B cell (primary cell): Measurements from ENCODE around the gene PTPN7. TPM values are rescaled to one million over a fixed set of nuclear protein-coding genes. Genes with fewer than 3 reads are reported as not detected.
"Not testable (repeated sequence)": the region's sequence is repeated elsewhere in the genome, so short reads cannot be mapped to it uniquely, and the experiment has no call there.

Source experiments
- ATAC-seq: fragments of 200-7000 bp; cut with Tn5 transposase; one replicate; pipeline ENCODE4 v1.10.0; 2021; ENCODE audit warnings: low read depth, mild to moderate bottlenecking, moderate number of reproducible peaks, moderate library complexity
- CTCF ChIA-PET: fragments of 350-600 bp; sonication (Branson Sonifier 250); formaldehyde crosslinking; loops from one replicate; lab custom pipeline; 2021; ENCODE audit warnings: antibody characterized with exemption, inconsistent platforms; lab: Charles Lee
- POLR2A ChIA-PET: fragments of 350-600 bp; sonication (Branson Sonifier 250); formaldehyde crosslinking; loops from one replicate; lab custom pipeline; 2021; ENCODE audit warnings: antibody characterized with exemption; lab: Charles Lee
- DNase-seq: peaks from one replicate; pipeline ENCODE4 v3.0.0; 2013
- H2AFZ ChIP-seq: 2 replicates; pipeline ENCODE4 v1.6.1; 2012; ENCODE audit warnings: mild to moderate bottlenecking, low read depth, low read length; ENCODE audit not compliant: insufficient read depth, poor library complexity, severe bottlenecking
- H3K27ac ChIP-seq, 2 donors: 1 replicate in 1 of 2; 2 replicates in 1 of 2; pipeline ENCODE4 v1.5.1; 2012 to 2013; ENCODE audit warnings: low read length in 2 of 2, mild to moderate bottlenecking in 2 of 2, moderate library complexity in 1 of 2
- H3K27me3 ChIP-seq, 4 experiments: fragments of 200-600 bp in 1 of 4; sonication (generic) in 1 of 4; replicated peaks in 1 of 4; 1 replicate in 2 of 4; 2 replicates in 2 of 4; pipeline versions ENCODE4 v1.6.1 to v1.7.0; 2013 to 2016; ENCODE audit warnings: low read length in 3 of 4, mild to moderate bottlenecking in 2 of 4, mixed read lengths in 1 of 4, moderate library complexity in 1 of 4; ENCODE audit not compliant: insufficient read depth in 4 of 4, control insufficient read depth in 3 of 4; ENCODE audit errors: control extremely low read depth in 1 of 4
- H3K36me3 ChIP-seq, 2 experiments: replicated peaks in 1 of 2; 1 replicate in 1 of 2; 2 replicates in 1 of 2; pipeline versions ENCODE4 v1.6.1 to v1.7.1; 2013; ENCODE audit warnings: low read length in 1 of 2; ENCODE audit not compliant: insufficient read depth in 2 of 2, control insufficient read depth in 1 of 2; ENCODE audit errors: control extremely low read depth in 1 of 2, extremely low read depth in 1 of 2
- H3K4me1 ChIP-seq, 2 donors: fragments of 200-600 bp in 1 of 2; sonication (generic) in 1 of 2; 1 replicate in 1 of 2; 2 replicates in 1 of 2; pipeline versions ENCODE4 v1.5.1 to v1.6.1; 2013 to 2017; ENCODE audit warnings: low read length in 2 of 2; ENCODE audit not compliant: control insufficient read depth in 2 of 2, insufficient read depth in 2 of 2
- H3K4me2 ChIP-seq: replicated peaks from 2 replicates; pipeline ENCODE3; 2012; ENCODE audit warnings: mild to moderate bottlenecking, low read depth, low read length; ENCODE audit not compliant: poor library complexity, severe bottlenecking
- H3K4me3 ChIP-seq, 5 experiments: fragments of 200-600 bp in 1 of 5; sonication (generic) in 1 of 5; 1 replicate in 3 of 5; 2 replicates in 2 of 5; pipeline versions ENCODE4 v1.5.1 to v1.7.0; 2011 to 2016; ENCODE audit warnings: low read length in 4 of 5, mild to moderate bottlenecking in 4 of 5, low read depth in 2 of 5, control low read depth in 1 of 5, moderate library complexity in 1 of 5; ENCODE audit not compliant: insufficient read depth in 1 of 5; ENCODE audit errors: control extremely low read depth in 1 of 5, extremely low read depth in 1 of 5
- H3K79me2 ChIP-seq: fragments of 200-600 bp; sonication (generic); one replicate; pipeline ENCODE4 v1.6.0; 2016; ENCODE audit warnings: low read length; ENCODE audit not compliant: control insufficient read depth, insufficient read depth
- H3K9ac ChIP-seq: fragments of 200-600 bp; sonication (generic); 2 replicates; pipeline ENCODE4 v1.6.1; 2017; ENCODE audit warnings: mild to moderate bottlenecking, low read length, moderate library complexity
- H3K9me3 ChIP-seq, 3 donors: one replicate each; pipeline versions ENCODE4 v1.6.1 to v1.7.1; 2013; ENCODE audit warnings: low read length in 2 of 3; ENCODE audit not compliant: control insufficient read depth in 2 of 3, insufficient read depth in 1 of 3; ENCODE audit errors: control extremely low read depth in 1 of 3
- H4K20me1 ChIP-seq: 2 replicates; pipeline ENCODE4 v1.6.0; 2012; ENCODE audit warnings: mild to moderate bottlenecking, low read length; ENCODE audit not compliant: insufficient read depth, control insufficient read depth, poor library complexity, severe bottlenecking
- H3K27ac Mint-ChIP-seq: one replicate; pipeline ENCODE4 v1.8.0; 2021; ENCODE audit warnings: mixed read lengths
- H3K27me3 Mint-ChIP-seq: one replicate; pipeline ENCODE4 v1.8.0; 2021; ENCODE audit warnings: mixed read lengths
- H3K4me1 Mint-ChIP-seq: one replicate; pipeline ENCODE4 v1.8.0; 2021; ENCODE audit warnings: mixed read lengths
- H3K4me3 Mint-ChIP-seq: one replicate; pipeline ENCODE4 v1.8.0; 2021; ENCODE audit warnings: mixed read lengths
- H3K9me3 Mint-ChIP-seq: one replicate; pipeline ENCODE4 v1.8.0; 2022; ENCODE audit warnings: mixed read lengths; ENCODE audit not compliant: insufficient read depth
- EZH2 ChIP-seq: IDR thresholded peaks from 2 replicates; pipeline ENCODE4 v1.6.1; 2012; ENCODE audit warnings: borderline replicate concordance, low read depth, mild to moderate bottlenecking, moderate library complexity, low read length; ENCODE audit not compliant: insufficient read depth, poor library complexity, severe bottlenecking
- WGBS: methylation state at CpG from one replicate; pipeline ENCODE4 v1.1.5; 2013; ENCODE audit warnings: missing lambda C conversion rate; ENCODE audit not compliant: insufficient coverage; 5-methylcytosine and 5-hydroxymethylcytosine counted together
- intact Hi-C: fragments of 100-400 bp; cut with micrococcal nuclease; formaldehyde crosslinking; loops from one replicate; pipeline ENCODE4 v1.10.0; 2022
- polyA plus RNA-seq: library from polyadenylated mRNA; depleted of rRNA; stranded (reverse); fragments of >200 nt; gene quantifications from 2 replicates; pipeline ENCODE4 v1.2.3, GENCODE V29; 2012
- total RNA-seq, 2 donors: library from RNA; stranded (reverse); fragments of 120-200 nt in 1 of 2; gene quantifications; 1 replicate in 1 of 2; 2 replicates in 1 of 2; pipeline versions ENCODE4 v1.2.3 to v1.2.4, GENCODE V29; 2013 to 2022
- TF ChIP-seq, protein P1 (sequence below): fragments of 200-600 bp; IDR thresholded peaks from one replicate; pipeline ENCODE4 v1.8.0; 2022; ENCODE audit warnings: antibody characterized with exemption, mild to moderate bottlenecking

Gene PTPN7
- total and polyA plus RNA-seq, 2 donors (not counting 1 experiment from before 2014, with no cell fraction given): 16.0 to 37.5 TPM

DNA sequence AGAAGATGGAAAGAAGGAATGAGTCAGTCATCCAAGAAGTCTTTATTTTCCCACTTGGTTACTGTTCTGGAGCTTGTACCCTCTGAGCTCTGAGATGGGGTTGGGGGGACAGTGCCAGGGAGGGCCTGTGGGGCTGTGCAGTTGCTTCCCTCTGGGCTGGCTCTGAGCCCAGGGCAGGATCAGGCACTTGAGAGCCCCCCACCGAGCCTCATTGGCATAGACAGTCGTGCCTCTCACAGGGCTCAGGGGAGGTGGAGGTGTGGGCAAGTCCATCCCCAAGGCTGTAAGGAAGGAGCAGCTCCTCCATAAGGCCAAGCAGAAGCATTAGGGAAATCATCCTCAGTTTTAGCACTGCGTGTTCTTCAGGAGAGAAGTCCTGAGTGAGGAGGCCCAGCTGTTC is 13.4 kb downstream of the PTPN7 start:
- Mint-ChIP-seq H3K4me3 (no peak overlapping the region), H3K9me3 (no peaks in the 10 kb centered on the region), H3K27ac (peak overlapping the region; percentile 32), H3K4me1 (peaks cover 39% of the 10 kb centered on the region), H3K27me3 (no peaks in the 10 kb centered on the region)
- Histone ChIP-seq H3K9ac (no peak overlapping the region), H3K79me2 (peaks cover 31% of the 10 kb centered on the region), H4K20me1 (peaks cover 18% of the 10 kb centered on the region), H3K4me1 (peaks cover 30 to 42% of the 10 kb centered on the region in 2 donors), H3K4me3 (no peak overlapping the region), H3K27ac (no peak overlapping the region), H3K27me3 (no peaks in the 10 kb centered on the region), H3K36me3 (peaks cover 0 to 31% of the 10 kb centered on the region in 2 experiments), H3K9me3 (no peaks in the 10 kb centered on the region), H3K4me2 (peak overlapping the region; percentile 24), H2AFZ (no peak overlapping the region)
- TF ChIP-seq EZH2: no peak
- TF ChIP-seq, protein P1, sequence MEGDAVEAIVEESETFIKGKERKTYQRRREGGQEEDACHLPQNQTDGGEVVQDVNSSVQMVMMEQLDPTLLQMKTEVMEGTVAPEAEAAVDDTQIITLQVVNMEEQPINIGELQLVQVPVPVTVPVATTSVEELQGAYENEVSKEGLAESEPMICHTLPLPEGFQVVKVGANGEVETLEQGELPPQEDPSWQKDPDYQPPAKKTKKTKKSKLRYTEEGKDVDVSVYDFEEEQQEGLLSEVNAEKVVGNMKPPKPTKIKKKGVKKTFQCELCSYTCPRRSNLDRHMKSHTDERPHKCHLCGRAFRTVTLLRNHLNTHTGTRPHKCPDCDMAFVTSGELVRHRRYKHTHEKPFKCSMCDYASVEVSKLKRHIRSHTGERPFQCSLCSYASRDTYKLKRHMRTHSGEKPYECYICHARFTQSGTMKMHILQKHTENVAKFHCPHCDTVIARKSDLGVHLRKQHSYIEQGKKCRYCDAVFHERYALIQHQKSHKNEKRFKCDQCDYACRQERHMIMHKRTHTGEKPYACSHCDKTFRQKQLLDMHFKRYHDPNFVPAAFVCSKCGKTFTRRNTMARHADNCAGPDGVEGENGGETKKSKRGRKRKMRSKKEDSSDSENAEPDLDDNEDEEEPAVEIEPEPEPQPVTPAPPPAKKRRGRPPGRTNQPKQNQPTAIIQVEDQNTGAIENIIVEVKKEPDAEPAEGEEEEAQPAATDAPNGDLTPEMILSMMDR: no peak
- DNase-seq (no peak), ATAC-seq (no peak)
- CTCF ChIA-PET: interaction anchor here (1.1 to 2.8 kb wide), 6 partner anchors 8 to 170 kb away, joined by 3 to 16 read pairs (median 6); partner anchors contain the start of gene PTPN7
- intact Hi-C loops: loop anchor here (10.0 kb wide), 1 partner anchor 992 kb away; the partner anchor contains the start of gene TMEM9
- POLR2A ChIA-PET: no interaction called here
- WGBS: 80% methylated on average over 2 of the region's 3 CpGs

DNA sequence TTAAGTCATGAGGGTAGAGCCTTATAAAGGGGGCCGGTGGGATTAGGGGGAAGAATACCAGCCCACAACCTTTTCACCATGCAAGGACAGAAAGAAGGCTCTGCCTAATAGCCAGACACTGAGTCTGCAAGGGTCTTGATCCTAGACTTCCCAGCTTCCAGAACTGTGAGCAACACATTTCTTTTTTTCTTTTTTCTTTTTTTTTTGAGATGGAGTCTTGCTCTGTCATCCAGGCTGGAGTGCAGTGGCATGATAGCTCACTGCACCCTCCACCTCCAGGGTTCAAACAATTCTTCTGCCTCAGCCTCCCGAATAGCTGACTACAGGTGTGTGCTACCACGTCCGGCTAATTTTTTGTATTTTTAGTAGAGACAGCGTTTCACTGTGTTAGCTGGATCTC is 14.1 kb downstream of the PTPN7 start:
- DNase-seq: no peak
- WGBS: 95% methylated on average over 3 of the region's 5 CpGs
- no peaks in the 10 kb centered on the region for H3K27me3 ChIP-seq
- peaks cover 25% of the 10 kb centered on the region for H4K20me1 ChIP-seq
- H3K4me3 Mint-ChIP-seq: peak overlapping the region; percentile 34
- intact Hi-C loops: loop anchor here (10.0 kb wide), 1 partner anchor 991 kb away; the partner anchor contains the start of gene TMEM9
- H3K79me2 ChIP-seq: peaks cover 38% of the 10 kb centered on the region
- no peak overlapping the region for H2AFZ ChIP-seq
- H3K4me2 ChIP-seq: peak overlapping the region; percentile 24
- H3K9me3 Mint-ChIP-seq: no peaks in the 10 kb centered on the region
- H3K36me3 ChIP-seq: peaks cover 0 to 26% of the 10 kb centered on the region in 2 experiments
- no peak overlapping the region for H3K27ac ChIP-seq
- TF ChIP-seq EZH2: no peak
- TF ChIP-seq, protein P1: no peak
- ATAC-seq: no peak
- peaks cover 42% of the 10 kb centered on the region for H3K4me1 Mint-ChIP-seq
- H3K27me3 Mint-ChIP-seq: no peaks in the 10 kb centered on the region
- H3K9ac ChIP-seq: no peak overlapping the region
- no peak overlapping the region for H3K4me3 ChIP-seq
- CTCF ChIA-PET: interaction anchor here (1.0 to 2.8 kb wide), 5 partner anchors 9 to 39 kb away, joined by 3 to 16 read pairs (median 8); partner anchors contain the start of gene PTPN7
- H3K27ac Mint-ChIP-seq: no peak overlapping the region
- POLR2A ChIA-PET: no interaction called here
- peaks cover 30 to 43% of the 10 kb centered on the region in 2 donors for H3K4me1 ChIP-seq
- H3K9me3 ChIP-seq: no peaks in the 10 kb centered on the region

DNA sequence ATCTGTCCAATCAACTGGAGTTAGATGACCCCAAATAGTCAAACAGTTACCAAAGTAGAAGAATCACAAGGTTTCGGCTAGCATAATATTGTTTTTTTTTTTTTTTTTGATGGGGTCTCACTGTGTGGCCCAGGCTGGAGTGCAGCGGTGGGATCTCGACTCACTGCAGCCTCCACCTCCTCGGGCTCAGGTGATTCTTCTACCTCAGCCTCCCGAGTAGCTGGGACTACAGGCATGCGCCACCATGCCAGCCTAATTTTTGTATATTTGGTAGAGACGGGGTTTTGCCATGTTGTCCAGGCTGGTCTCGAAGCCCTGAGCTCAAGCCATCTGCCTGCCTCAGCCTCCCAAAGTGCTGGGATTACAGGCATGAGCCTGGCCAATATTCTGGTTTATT is 14.7 kb downstream of the PTPN7 start:
- not testable (repeated sequence) for H3K9me3 Mint-ChIP-seq, H3K9me3 ChIP-seq, H3K27me3 ChIP-seq, H3K4me3 ChIP-seq, ATAC-seq, H3K27me3 Mint-ChIP-seq, DNase-seq, H3K27ac ChIP-seq
- Histone ChIP-seq H3K36me3 (peaks cover 0 to 24% of the 10 kb centered on the region in 2 experiments), H3K79me2 (peaks cover 43% of the 10 kb centered on the region), H4K20me1 (peaks cover 31% of the 10 kb centered on the region), H3K4me2 (peak overlapping the region; percentile 96), H2AFZ (peak overlapping the region; percentile 94), H3K4me1 (peaks cover 30 to 43% of the 10 kb centered on the region in 2 donors), H3K9ac (peak overlapping the region; percentile 90)
- CTCF ChIA-PET: interaction anchor here (1.0 to 2.8 kb wide), 5 partner anchors 10 to 39 kb away, joined by 3 to 16 read pairs (median 8); partner anchors contain the start of gene PTPN7
- intact Hi-C loops: loop anchor here (1.0 to 10.0 kb wide), 2 partner anchors 10 to 991 kb away; partner anchors contain the start of gene TMEM9
- 100% methylated on average over 6 of the region's 8 CpGs for WGBS
- Mint-ChIP-seq H3K4me3 (peak overlapping the region; percentile 93), H3K27ac (peak overlapping the region; percentile 89), H3K4me1 (peaks cover 45% of the 10 kb centered on the region)
- POLR2A ChIA-PET: interaction anchor here (0.6 kb wide), 1 partner anchor 782 kb away, joined by 6 read pairs; no protein-coding TSS in a partner anchor
